Activated CD4-positive, alpha-beta memory T cell treated with anti-CD3 and anti-CD28 coated beads for 36 hours (primary cell): ENCODE data around the gene CFAP206. TPM values are rescaled to one million over a fixed set of nuclear protein-coding genes. Genes with fewer than 3 reads are reported as not detected.

Experiments
- CTCF ChIA-PET: fragments of 350-600 bp; sonication (Branson Sonifier 250); formaldehyde crosslinking; loops from one replicate; lab custom pipeline; 2021; ENCODE audit warnings: antibody characterized with exemption, inconsistent platforms; lab: Charles Lee
- POLR2A ChIA-PET: fragments of 350-600 bp; sonication (Branson Sonifier 250); formaldehyde crosslinking; loops from one replicate; lab custom pipeline; 2021; ENCODE audit warnings: antibody characterized with exemption; lab: Charles Lee
- DNase-seq: peaks from one replicate; pipeline ENCODE4 v3.0.0-alpha.2; 2020
- H3K27ac Mint-ChIP-seq: one replicate; pipeline ENCODE4 v1.8.0; 2021; ENCODE audit warnings: mixed read lengths
- H3K27me3 Mint-ChIP-seq: one replicate; pipeline ENCODE4 v1.8.0; 2021; ENCODE audit warnings: mixed read lengths
- H3K36me3 Mint-ChIP-seq: one replicate; pipeline ENCODE4 v1.8.0; 2021; ENCODE audit warnings: mixed read lengths
- H3K4me1 Mint-ChIP-seq: one replicate; pipeline ENCODE4 v1.8.0; 2021; ENCODE audit warnings: low read depth, mixed read lengths
- H3K4me3 Mint-ChIP-seq: one replicate; pipeline ENCODE4 v1.8.0; 2021; ENCODE audit warnings: mild to moderate bottlenecking, mixed read lengths
- H3K9me3 Mint-ChIP-seq: one replicate; pipeline ENCODE4 v1.8.0; 2021; ENCODE audit warnings: mixed read lengths
- intact Hi-C: fragments of 100-400 bp; cut with micrococcal nuclease; formaldehyde crosslinking; loops from one replicate; pipeline ENCODE4 v1.15.1; 2023
- total RNA-seq, 2 experiments: library from RNA; stranded (reverse); gene quantifications; one replicate each; pipeline ENCODE4 v1.2.3, GENCODE V29; 2021

CFAP206 gene
- total RNA-seq, result not detected

- H3K36me3 Mint-ChIP-seq, result no peaks in the 10 kb centered on the region
- peaks cover 10% of the 10 kb centered on the region for H3K27me3 Mint-ChIP-seq
- ChIA-PET POLR2A (no interaction called here), CTCF (interaction anchor here (0.7 to 1.7 kb wide), 4 partner anchors 15 to 127 kb away, joined by 3 to 5 read pairs (median 3); partner anchors contain the start of genes SLC35A1 and SMIM8)
- peak within 1 kb of the TSS; percentile 64 for H3K27ac Mint-ChIP-seq
- peak; percentile 82 for DNase-seq
- intact Hi-C loops, result loop anchor here (1.0 to 5.0 kb wide), 7 partner anchors 64 to 1729 kb away; partner anchors contain the start of genes AKIRIN2, ORC3, SLC35A1 and SMIM8
- no peaks in the 10 kb centered on the region for H3K9me3 Mint-ChIP-seq
- peak within 1 kb of the TSS; percentile 84 for H3K4me3 Mint-ChIP-seq
- H3K4me1 Mint-ChIP-seq, result peaks cover 4% of the 10 kb centered on the region
These were observed at the start of gene CFAP206 for GRCh38 chr6:87407901-87408720. Gene CFAP206, plus strand, starts transcription at chr6:87407972. Its CDS starts 1,868 bp downstream, at chr6:87409840.

GRCh38 chr6:87364602-87365252, 43.0 kb upstream of the CFAP206 start:
- ChIA-PET CTCF (interaction anchor here (0.9 kb wide), 1 partner anchor 226 kb away, joined by 3 read pairs; no protein-coding TSS in a partner anchor), POLR2A (no interaction called here)
- Mint-ChIP-seq H3K4me3 (no peak overlapping the region), H3K36me3 (peaks cover 10% of the 10 kb centered on the region), H3K27ac (no peak overlapping the region), H3K27me3 (no peaks in the 10 kb centered on the region), H3K4me1 (no peaks in the 10 kb centered on the region), H3K9me3 (peaks cover 9% of the 10 kb centered on the region)
- intact Hi-C loops, result no loop called here
- no peak for DNase-seq

GRCh38 chr6:87366072-87366827, 41.5 kb upstream of the CFAP206 start:
- POLR2A ChIA-PET, result no interaction called here
- CTCF ChIA-PET, result no interaction called here

GRCh38 chr6:87366899-87367298, 40.9 kb upstream of the CFAP206 start:
- no peak for DNase-seq
- H3K27ac Mint-ChIP-seq, result no peak overlapping the region
- no peaks in the 10 kb centered on the region for H3K4me1 Mint-ChIP-seq
- intact Hi-C loops, result no loop called here
- peaks cover 9% of the 10 kb centered on the region for H3K9me3 Mint-ChIP-seq
- H3K27me3 Mint-ChIP-seq, result no peaks in the 10 kb centered on the region
- peaks cover 7% of the 10 kb centered on the region for H3K36me3 Mint-ChIP-seq
- H3K4me3 Mint-ChIP-seq, result no peak overlapping the region
- CTCF ChIA-PET, result no interaction called here
- POLR2A ChIA-PET, result no interaction called here

More at GRCh38 chr6:87366072-87366827, 41.5 kb upstream of the CFAP206 start:
- DNase-seq, result no peak
- intact Hi-C loops, result no loop called here
- H3K36me3 Mint-ChIP-seq, result peaks cover 10% of the 10 kb centered on the region
- H3K9me3 Mint-ChIP-seq, result peaks cover 9% of the 10 kb centered on the region
- H3K27ac Mint-ChIP-seq, result no peak overlapping the region
- no peaks in the 10 kb centered on the region for H3K4me1 Mint-ChIP-seq
- H3K27me3 Mint-ChIP-seq, result no peaks in the 10 kb centered on the region
- H3K4me3 Mint-ChIP-seq, result no peak overlapping the region

GRCh38 chr6:87373377-87373776, 34.4 kb upstream of the CFAP206 start:
- H3K9me3 Mint-ChIP-seq, result no peaks in the 10 kb centered on the region
- ChIA-PET POLR2A (no interaction called here), CTCF (interaction anchor here (0.6 kb wide), 1 partner anchor 1497 kb away, joined by 3 read pairs; no protein-coding TSS in a partner anchor)
- H3K4me3 Mint-ChIP-seq, result no peak overlapping the region
- H3K4me1 Mint-ChIP-seq, result no peaks in the 10 kb centered on the region
- H3K27me3 Mint-ChIP-seq, result no peaks in the 10 kb centered on the region
- intact Hi-C loops, result no loop called here
- DNase-seq, result no peak
- H3K36me3 Mint-ChIP-seq, result no peaks in the 10 kb centered on the region
- H3K27ac Mint-ChIP-seq, result no peak overlapping the region

GRCh38 chr6:87375315-87375714, 32.5 kb upstream of the CFAP206 start:
- POLR2A ChIA-PET, result no interaction called here
- Mint-ChIP-seq H3K4me3 (no peak overlapping the region), H3K9me3 (no peaks in the 10 kb centered on the region), H3K36me3 (no peaks in the 10 kb centered on the region), H3K27ac (no peak overlapping the region), H3K27me3 (no peaks in the 10 kb centered on the region), H3K4me1 (no peaks in the 10 kb centered on the region)
- CTCF ChIA-PET, result no interaction called here
- no peak for DNase-seq
- intact Hi-C loops, result no loop called here

GRCh38 chr6:87376643-87377042, 31.1 kb upstream of the CFAP206 start:
- CTCF ChIA-PET, result no interaction called here
- Mint-ChIP-seq H3K4me1 (no peaks in the 10 kb centered on the region), H3K9me3 (no peaks in the 10 kb centered on the region), H3K27ac (no peak overlapping the region), H3K27me3 (no peaks in the 10 kb centered on the region), H3K36me3 (no peaks in the 10 kb centered on the region), H3K4me3 (no peak overlapping the region)
- DNase-seq, result no peak
- intact Hi-C loops, result no loop called here
- POLR2A ChIA-PET, result no interaction called here

GRCh38 chr6:87378947-87379346, 28.8 kb upstream of the CFAP206 start:
- H3K27ac Mint-ChIP-seq, result no peak overlapping the region
- no peak for DNase-seq
- intact Hi-C loops, result no loop called here
- no peaks in the 10 kb centered on the region for H3K9me3 Mint-ChIP-seq
- no peak overlapping the region for H3K4me3 Mint-ChIP-seq
- ChIA-PET CTCF (no interaction called here), POLR2A (no interaction called here)
- H3K36me3 Mint-ChIP-seq, result no peaks in the 10 kb centered on the region
- H3K4me1 Mint-ChIP-seq, result no peaks in the 10 kb centered on the region
- no peaks in the 10 kb centered on the region for H3K27me3 Mint-ChIP-seq

GRCh38 chr6:87382861-87383260, 24.9 kb upstream of the CFAP206 start:
- Mint-ChIP-seq H3K4me1 (no peaks in the 10 kb centered on the region), H3K27ac (no peak overlapping the region), H3K9me3 (no peaks in the 10 kb centered on the region), H3K27me3 (no peaks in the 10 kb centered on the region), H3K36me3 (no peaks in the 10 kb centered on the region), H3K4me3 (no peak overlapping the region)
- DNase-seq, result no peak
- intact Hi-C loops, result no loop called here
- POLR2A ChIA-PET, result no interaction called here
- CTCF ChIA-PET, result no interaction called here

GRCh38 chr6:87384038-87384437, 23.7 kb upstream of the CFAP206 start:
- POLR2A ChIA-PET, result no interaction called here
- H3K36me3 Mint-ChIP-seq, result no peaks in the 10 kb centered on the region
- H3K9me3 Mint-ChIP-seq, result no peaks in the 10 kb centered on the region
- DNase-seq, result no peak
- CTCF ChIA-PET, result interaction anchor here (1.7 kb wide), 1 partner anchor 9 kb away, joined by 5 read pairs; no protein-coding TSS in a partner anchor
- H3K27me3 Mint-ChIP-seq, result no peaks in the 10 kb centered on the region
- H3K27ac Mint-ChIP-seq, result no peak overlapping the region
- H3K4me1 Mint-ChIP-seq, result no peaks in the 10 kb centered on the region
- intact Hi-C loops, result no loop called here
- no peak overlapping the region for H3K4me3 Mint-ChIP-seq

GRCh38 chr6:87384449-87384848, 23.3 kb upstream of the CFAP206 start:
- Mint-ChIP-seq H3K9me3 (no peaks in the 10 kb centered on the region), H3K36me3 (no peaks in the 10 kb centered on the region), H3K27ac (no peak overlapping the region), H3K4me3 (no peak overlapping the region), H3K4me1 (no peaks in the 10 kb centered on the region), H3K27me3 (no peaks in the 10 kb centered on the region)
- no peak for DNase-seq
- ChIA-PET POLR2A (no interaction called here), CTCF (interaction anchor here (1.7 kb wide), 1 partner anchor 9 kb away, joined by 5 read pairs; no protein-coding TSS in a partner anchor)
- intact Hi-C loops, result no loop called here

- Mint-ChIP-seq H3K4me1 (no peaks in the 10 kb centered on the region), H3K36me3 (peaks cover 2% of the 10 kb centered on the region), H3K4me3 (no peak overlapping the region), H3K27me3 (no peaks in the 10 kb centered on the region), H3K9me3 (no peaks in the 10 kb centered on the region), H3K27ac (no peak overlapping the region)
- intact Hi-C loops, result loop anchor here (1.0 to 5.0 kb wide), 4 partner anchors 81 to 324 kb away; partner anchors contain the start of genes SLC35A1 and ZNF292
- peak; percentile 15 for DNase-seq
- ChIA-PET POLR2A (no interaction called here), CTCF (no interaction called here)
These were observed 16.4 kb upstream of the CFAP206 start for GRCh38 chr6:87391334-87391733.
